Activated CD4-positive, alpha-beta memory T cell treated with anti-CD3 and anti-CD28 coated beads, Interleukin-2, amount 10 ng/mL, durations not matched to agents 7 days and 5 days (primary cell): ENCODE measurements around the gene RHOF. TPM values are rescaled to one million over a fixed set of nuclear protein-coding genes. Genes with fewer than 3 reads are reported as not detected.

Experiments used
- CTCF ChIA-PET: fragments of 350-600 bp; sonication (Branson Sonifier 250); formaldehyde crosslinking; loops from one replicate; lab custom pipeline; 2021; ENCODE audit warnings: antibody characterized with exemption, inconsistent platforms; lab: Charles Lee
- POLR2A ChIA-PET: fragments of 350-600 bp; sonication (Branson Sonifier 250); formaldehyde crosslinking; loops from one replicate; lab custom pipeline; 2021; ENCODE audit warnings: antibody characterized with exemption; lab: Charles Lee
- DNase-seq: peaks from one replicate; pipeline ENCODE4 v3.0.0-alpha.2; 2020
- H3K27ac Mint-ChIP-seq: one replicate; pipeline ENCODE4 v1.8.0; 2021; ENCODE audit warnings: mild to moderate bottlenecking, mixed read lengths
- H3K27me3 Mint-ChIP-seq: one replicate; pipeline ENCODE4 v1.8.0; 2021; ENCODE audit warnings: mixed read lengths
- H3K36me3 Mint-ChIP-seq: one replicate; pipeline ENCODE4 v1.8.0; 2021; ENCODE audit warnings: low read depth, mixed read lengths
- H3K4me1 Mint-ChIP-seq: one replicate; pipeline ENCODE4 v1.8.0; 2021; ENCODE audit warnings: mixed read lengths
- H3K4me3 Mint-ChIP-seq: one replicate; pipeline ENCODE4 v1.8.0; 2021; ENCODE audit warnings: mild to moderate bottlenecking, mixed read lengths
- H3K9me3 Mint-ChIP-seq: one replicate; pipeline ENCODE4 v1.8.0; 2021; ENCODE audit warnings: mixed read lengths
- total RNA-seq, 2 experiments: library from RNA; stranded (reverse); gene quantifications; one replicate each; pipeline ENCODE4 v1.2.3, GENCODE V29; 2021

The RHOF gene
- total RNA-seq, 2 experiments from 2014 or later: 157 to 163 TPM

DNA sequence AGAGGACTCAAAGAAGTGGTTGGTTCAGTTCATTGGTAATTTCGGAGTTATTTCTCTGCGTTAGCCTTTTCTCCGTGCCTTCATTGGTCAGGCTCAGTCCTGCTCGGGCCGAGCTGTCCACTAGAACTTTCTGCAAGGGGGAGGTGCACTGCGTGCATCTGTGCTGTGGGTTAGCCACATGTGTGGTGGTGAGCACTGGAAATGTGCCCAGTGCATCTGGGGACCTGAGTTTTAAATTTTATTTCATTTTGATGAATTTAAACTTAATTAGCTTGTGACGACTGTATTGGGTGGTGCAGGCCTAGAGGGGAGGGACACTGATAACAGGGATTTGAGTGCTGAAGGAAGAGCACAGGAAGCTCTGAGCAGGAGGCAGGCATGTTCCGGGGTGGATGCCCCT is 34.8 kb upstream of the RHOF start:
- Mint-ChIP-seq H3K4me1 (no peaks in the 10 kb centered on the region), H3K9me3 (no peaks in the 10 kb centered on the region), H3K36me3 (peaks cover 61% of the 10 kb centered on the region), H3K4me3 (no peak overlapping the region), H3K27me3 (no peaks in the 10 kb centered on the region), H3K27ac (no peak overlapping the region)
- DNase-seq: no peak
- ChIA-PET CTCF (interaction anchor here (0.6 to 3.1 kb wide), 3 partner anchors 16 to 34 kb away, joined by 3 to 16 read pairs (median 6); partner anchors contain the start of gene RHOF), POLR2A (interaction anchor here (0.6 to 1.5 kb wide), 2 partner anchors 10 to 31 kb away, joined by 3 read pairs; no protein-coding TSS in a partner anchor)

GRCh38 chr12:121827351-121828099 is 34.0 kb upstream of the RHOF start:
- ChIA-PET POLR2A (interaction anchor here (0.6 to 1.7 kb wide), 3 partner anchors 9 to 30 kb away, joined by 3 to 5 read pairs (median 3); no protein-coding TSS in a partner anchor), CTCF (interaction anchor here (1.6 to 3.1 kb wide), 2 partner anchors 15 to 33 kb away, joined by 6 to 16 read pairs; partner anchors contain the start of gene RHOF)
- Mint-ChIP-seq H3K4me3 (no peak overlapping the region), H3K27me3 (no peaks in the 10 kb centered on the region), H3K36me3 (peaks cover 60% of the 10 kb centered on the region), H3K9me3 (no peaks in the 10 kb centered on the region), H3K4me1 (no peaks in the 10 kb centered on the region), H3K27ac (no peak overlapping the region)
- DNase-seq: no peak

GRCh38 chr12:121826318-121827150 is 33.0 kb upstream of the RHOF start:
- Mint-ChIP-seq H3K4me1 (no peaks in the 10 kb centered on the region), H3K9me3 (no peaks in the 10 kb centered on the region), H3K27me3 (no peaks in the 10 kb centered on the region), H3K27ac (peak overlapping the region; percentile 21), H3K4me3 (no peak overlapping the region), H3K36me3 (peaks cover 55% of the 10 kb centered on the region)
- POLR2A ChIA-PET: interaction anchor here (1.1 to 1.7 kb wide), 2 partner anchors 10 to 24 kb away, joined by 4 to 5 read pairs; no protein-coding TSS in a partner anchor
- CTCF ChIA-PET: interaction anchor here (0.8 to 3.1 kb wide), 3 partner anchors 16 to 297 kb away, joined by 3 to 16 read pairs (median 3); partner anchors contain the start of gene RHOF
- DNase-seq: no peak

DNA sequence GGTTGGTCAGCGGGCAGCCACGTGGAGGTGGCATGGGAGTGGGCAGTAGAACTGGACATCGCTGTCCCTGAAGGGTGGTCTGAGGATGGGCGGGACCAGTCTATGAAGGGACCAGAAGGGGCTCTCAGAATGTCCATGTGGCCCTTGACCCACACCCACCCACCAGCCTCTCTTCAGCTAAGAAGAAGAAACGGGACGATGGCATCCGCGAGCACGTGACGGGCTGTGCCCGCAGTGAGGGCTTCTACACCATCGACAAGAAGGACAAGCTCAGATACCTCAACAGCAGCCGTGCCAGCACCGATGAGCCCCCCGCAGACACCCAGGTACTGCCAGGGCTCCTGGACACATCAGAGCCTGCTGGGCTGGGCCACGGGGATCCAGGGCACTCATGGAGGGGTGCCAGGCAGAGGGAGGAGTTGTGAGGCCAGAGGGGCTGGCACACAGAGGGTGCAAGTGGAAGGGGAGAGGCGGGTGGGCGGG is 31.6 kb upstream of the RHOF start:
- Mint-ChIP-seq H3K27ac (no peak overlapping the region), H3K4me3 (no peak overlapping the region), H3K36me3 (peaks cover 55% of the 10 kb centered on the region), H3K9me3 (no peaks in the 10 kb centered on the region), H3K4me1 (no peaks in the 10 kb centered on the region), H3K27me3 (no peaks in the 10 kb centered on the region)
- no peak for DNase-seq
- CTCF ChIA-PET: no interaction called here
- POLR2A ChIA-PET: no interaction called here

DNA sequence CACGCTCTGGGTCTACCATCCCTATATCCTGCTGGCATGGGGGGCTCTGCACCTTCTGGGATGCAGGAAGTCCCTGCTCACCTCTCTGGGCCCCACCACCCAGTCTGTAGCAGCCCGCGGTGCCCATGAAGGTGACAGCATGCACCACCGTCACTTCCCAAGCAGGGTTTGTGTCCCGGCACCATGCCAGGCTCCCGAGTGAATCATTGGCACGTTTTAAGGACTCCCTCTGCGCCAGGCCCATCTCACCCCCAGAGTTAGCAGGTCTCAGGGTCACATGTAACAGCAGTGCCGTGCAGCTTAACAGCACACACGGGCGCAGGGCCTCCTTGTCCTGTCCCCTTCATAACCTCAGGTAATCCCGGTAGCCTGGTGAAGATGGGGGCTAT is 30.2 kb upstream of the RHOF start:
- no peaks in the 10 kb centered on the region for H3K27me3 Mint-ChIP-seq
- H3K9me3 Mint-ChIP-seq: no peaks in the 10 kb centered on the region
- no peak overlapping the region for H3K4me3 Mint-ChIP-seq
- DNase-seq: no peak
- H3K36me3 Mint-ChIP-seq: peaks cover 53% of the 10 kb centered on the region
- H3K27ac Mint-ChIP-seq: no peak overlapping the region
- POLR2A ChIA-PET: interaction anchor here (1.0 kb wide), 1 partner anchor 8 kb away, joined by 3 read pairs; no protein-coding TSS in a partner anchor
- CTCF ChIA-PET: interaction anchor here (0.7 kb wide), 1 partner anchor 12 kb away, joined by 4 read pairs; no protein-coding TSS in a partner anchor
- no peaks in the 10 kb centered on the region for H3K4me1 Mint-ChIP-seq

DNA sequence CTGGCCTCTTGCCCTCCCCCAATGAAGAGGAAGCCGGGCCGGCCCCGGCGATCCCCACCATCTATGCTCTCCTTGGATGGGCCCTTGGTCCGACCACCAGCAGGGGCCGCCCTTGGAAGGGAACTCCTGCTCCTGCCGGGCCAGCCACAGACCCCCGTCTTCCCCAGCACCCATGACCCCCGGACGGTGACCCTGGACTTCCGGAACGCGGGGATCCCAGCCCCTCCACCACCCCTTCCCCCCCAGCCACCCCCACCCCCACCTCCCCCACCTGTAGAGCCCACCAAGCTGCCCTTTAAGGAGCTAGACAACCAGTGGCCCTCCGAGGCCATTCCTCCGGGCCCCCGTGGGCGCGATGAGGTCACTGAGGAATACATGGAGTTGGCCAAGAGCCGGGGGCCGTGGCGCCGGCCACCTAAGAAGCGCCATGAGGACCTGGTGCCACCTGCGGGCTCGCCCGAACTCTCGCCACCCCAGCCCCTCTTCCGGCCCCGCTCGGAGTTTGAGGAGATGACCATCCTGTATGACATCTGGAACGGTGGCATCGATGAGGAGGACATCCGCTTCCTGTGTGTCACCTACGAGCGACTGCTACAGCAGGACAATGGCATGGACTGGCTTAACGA is 29.7 kb upstream of the RHOF start:
- Mint-ChIP-seq H3K27ac (no peak overlapping the region), H3K27me3 (no peaks in the 10 kb centered on the region), H3K4me3 (no peak overlapping the region), H3K36me3 (peaks cover 48% of the 10 kb centered on the region), H3K4me1 (no peaks in the 10 kb centered on the region), H3K9me3 (no peaks in the 10 kb centered on the region)
- ChIA-PET POLR2A (no interaction called here), CTCF (no interaction called here)
- no peak for DNase-seq

- no peaks in the 10 kb centered on the region for H3K27me3 Mint-ChIP-seq
- DNase-seq: no peak
- no peak overlapping the region for H3K4me3 Mint-ChIP-seq
- ChIA-PET CTCF (no interaction called here), POLR2A (no interaction called here)
- no peaks in the 10 kb centered on the region for H3K9me3 Mint-ChIP-seq
- H3K27ac Mint-ChIP-seq: no peak overlapping the region
- H3K36me3 Mint-ChIP-seq: peaks cover 53% of the 10 kb centered on the region
- no peaks in the 10 kb centered on the region for H3K4me1 Mint-ChIP-seq
Measured at GRCh38 chr12:121822393-121823100, 29.1 kb upstream of the RHOF start.

- Mint-ChIP-seq H3K9me3 (no peaks in the 10 kb centered on the region), H3K4me1 (peaks cover 4% of the 10 kb centered on the region), H3K27me3 (no peaks in the 10 kb centered on the region), H3K27ac (no peak overlapping the region), H3K36me3 (peaks cover 51% of the 10 kb centered on the region), H3K4me3 (no peak overlapping the region)
- POLR2A ChIA-PET: no interaction called here
- CTCF ChIA-PET: no interaction called here
- no peak for DNase-seq
Measured at GRCh38 chr12:121820056-121820455, 26.6 kb upstream of the RHOF start.

DNA sequence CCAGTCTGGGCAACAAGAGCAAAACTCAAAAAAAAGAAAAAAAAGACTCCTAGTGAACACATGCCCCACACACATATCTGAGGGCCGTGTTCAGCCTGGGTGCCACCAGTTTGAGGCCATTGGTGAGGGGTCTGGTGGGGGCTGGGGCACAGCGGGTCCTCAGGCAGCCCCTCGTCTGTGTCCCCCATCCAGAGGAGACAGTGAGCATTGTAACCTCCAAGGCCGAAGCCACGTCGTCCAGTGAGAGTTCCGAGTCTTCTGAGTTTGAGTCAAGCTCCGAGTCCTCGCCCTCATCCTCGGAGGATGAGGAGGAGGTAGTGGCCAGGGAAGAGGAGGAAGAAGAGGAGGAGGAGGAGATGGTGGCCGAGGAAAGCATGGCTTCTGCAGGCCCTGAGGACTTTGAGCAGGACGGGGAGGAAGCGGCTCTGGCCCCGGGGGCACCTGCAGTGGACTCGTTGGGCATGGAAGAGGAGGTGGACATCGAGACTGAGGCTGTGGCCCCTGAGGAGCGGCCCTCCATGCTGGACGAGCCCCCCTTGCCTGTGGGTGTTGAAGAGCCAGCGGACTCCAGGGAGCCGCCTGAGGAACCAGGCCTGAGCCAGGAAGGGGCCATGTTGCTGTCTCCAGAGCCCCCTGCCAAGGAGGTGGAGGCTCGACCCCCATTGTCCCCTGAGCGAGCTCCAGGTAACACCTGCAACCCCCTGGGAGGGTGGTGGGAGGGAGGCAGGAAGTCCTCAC is 25.9 kb upstream of the RHOF start:
- Mint-ChIP-seq H3K27me3 (no peaks in the 10 kb centered on the region), H3K36me3 (peaks cover 49% of the 10 kb centered on the region), H3K4me3 (no peak overlapping the region), H3K9me3 (no peaks in the 10 kb centered on the region), H3K27ac (no peak overlapping the region), H3K4me1 (peaks cover 4% of the 10 kb centered on the region)
- POLR2A ChIA-PET: no interaction called here
- CTCF ChIA-PET: no interaction called here
- DNase-seq: no peak

DNA sequence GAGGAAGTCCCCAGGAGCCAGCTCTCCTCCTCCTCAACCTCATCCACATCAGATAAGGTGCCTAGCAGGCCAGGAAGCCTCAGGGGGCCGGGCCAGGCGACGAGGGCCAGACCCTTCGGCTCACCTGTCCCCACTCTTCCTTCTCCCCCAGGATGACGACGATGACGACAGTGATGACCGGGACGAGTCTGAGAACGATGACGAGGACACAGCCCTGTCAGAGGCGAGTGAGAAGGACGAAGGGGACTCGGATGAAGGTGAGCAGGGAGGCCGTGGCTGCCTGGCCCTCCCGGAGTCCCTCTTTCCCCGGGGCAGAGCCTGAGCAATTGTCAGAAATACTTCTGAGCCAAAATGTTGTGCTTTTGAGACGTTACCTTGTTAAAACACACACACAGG is 24.2 kb upstream of the RHOF start:
- H3K36me3 Mint-ChIP-seq: peaks cover 49% of the 10 kb centered on the region
- no peaks in the 10 kb centered on the region for H3K9me3 Mint-ChIP-seq
- peaks cover 18% of the 10 kb centered on the region for H3K4me1 Mint-ChIP-seq
- POLR2A ChIA-PET: interaction anchor here (0.9 kb wide), 1 partner anchor 18 kb away, joined by 3 read pairs; no protein-coding TSS in a partner anchor
- no peaks in the 10 kb centered on the region for H3K27me3 Mint-ChIP-seq
- DNase-seq: no peak
- no peak overlapping the region for H3K4me3 Mint-ChIP-seq
- CTCF ChIA-PET: no interaction called here
- no peak overlapping the region for H3K27ac Mint-ChIP-seq

GRCh38 chr12:121816925-121817647 is 23.6 kb upstream of the RHOF start:
- Mint-ChIP-seq H3K4me3 (no peak overlapping the region), H3K36me3 (peaks cover 50% of the 10 kb centered on the region), H3K4me1 (peaks cover 22% of the 10 kb centered on the region), H3K27ac (no peak overlapping the region), H3K9me3 (no peaks in the 10 kb centered on the region), H3K27me3 (no peaks in the 10 kb centered on the region)
- CTCF ChIA-PET: interaction anchor here (2.5 kb wide), 1 partner anchor 22 kb away, joined by 14 read pairs; no protein-coding TSS in a partner anchor
- DNase-seq: no peak
- POLR2A ChIA-PET: interaction anchor here (0.9 kb wide), 1 partner anchor 17 kb away, joined by 3 read pairs; no protein-coding TSS in a partner anchor
